NCI-H1092 (cell line): ENCODE data around the gene CBARP.

Experiments used
- DNase-seq: peaks from one replicate; lab custom pipeline; 2025; lab: John Stamatoyannopoulos, UW

Gene CBARP

DNA sequence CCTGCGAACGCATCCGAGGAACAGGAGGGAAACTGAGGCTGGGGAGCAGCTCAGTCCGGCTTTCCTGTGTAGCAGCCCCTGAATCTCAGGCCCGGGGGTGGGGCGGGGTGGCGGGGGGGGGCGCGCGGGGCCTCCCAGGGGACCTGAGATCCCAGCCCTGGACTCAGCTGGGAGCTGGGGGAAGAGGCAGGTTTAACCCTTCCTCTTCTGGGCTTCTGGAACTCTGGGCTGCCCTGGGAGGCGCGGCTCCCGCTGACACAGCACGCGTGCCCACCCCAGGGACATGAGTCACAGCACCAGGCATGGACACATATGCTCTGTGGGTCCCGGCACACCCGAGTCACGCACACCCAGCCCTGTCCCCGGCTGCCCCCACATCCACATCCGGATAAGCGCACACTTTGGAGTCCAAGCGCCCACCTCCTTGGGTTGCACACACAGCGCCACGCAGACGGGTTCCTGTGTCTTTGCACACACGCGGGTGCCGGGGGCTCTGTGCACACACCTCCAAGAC, 27.9 kb upstream of the CBARP start:
- DNase-seq = no peak

DNA sequence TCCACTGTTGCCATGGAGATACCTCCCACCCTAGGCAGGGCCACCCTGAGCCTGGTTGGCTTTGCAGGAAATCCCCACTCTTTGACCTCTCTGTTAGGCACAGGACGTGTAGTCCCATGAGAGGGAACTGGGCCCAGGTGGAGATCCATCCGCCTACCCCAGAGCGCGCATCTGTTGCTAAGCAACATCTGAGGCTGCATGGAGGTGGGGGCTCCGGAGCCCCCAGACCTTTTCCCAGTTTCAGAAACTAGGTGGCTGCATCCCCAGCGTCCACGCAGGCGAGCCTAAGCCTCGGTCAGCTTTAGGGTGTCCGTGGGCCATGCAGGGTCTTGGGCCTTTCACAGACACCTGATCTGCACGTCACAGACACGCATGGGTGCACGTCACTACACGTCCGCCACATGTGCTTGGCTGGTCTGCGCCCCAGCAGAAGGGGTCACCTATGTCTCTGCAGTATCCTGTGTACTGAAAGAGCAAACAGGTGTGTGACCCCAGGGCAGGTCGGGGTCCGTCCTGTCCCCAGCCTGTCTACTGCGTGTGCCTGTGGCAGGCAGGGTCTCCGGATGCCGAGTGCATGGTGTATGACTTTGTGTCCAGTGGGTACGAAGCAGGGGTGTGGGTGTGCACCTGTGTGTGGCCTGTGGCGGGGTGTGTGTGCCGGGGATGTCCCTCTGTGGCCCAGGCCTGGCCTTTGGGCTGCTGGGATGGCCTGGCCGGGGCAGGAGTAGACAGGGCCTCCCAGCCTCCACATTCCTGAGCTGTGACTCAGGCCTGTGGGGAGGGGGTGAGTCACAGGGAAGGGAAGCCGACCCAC, 27.2 kb upstream of the CBARP start:
- no peak for DNase-seq

- DNase-seq = no peak
Observed at GRCh38 chr19:1263188-1263587, 25.4 kb upstream of the CBARP start.

DNA sequence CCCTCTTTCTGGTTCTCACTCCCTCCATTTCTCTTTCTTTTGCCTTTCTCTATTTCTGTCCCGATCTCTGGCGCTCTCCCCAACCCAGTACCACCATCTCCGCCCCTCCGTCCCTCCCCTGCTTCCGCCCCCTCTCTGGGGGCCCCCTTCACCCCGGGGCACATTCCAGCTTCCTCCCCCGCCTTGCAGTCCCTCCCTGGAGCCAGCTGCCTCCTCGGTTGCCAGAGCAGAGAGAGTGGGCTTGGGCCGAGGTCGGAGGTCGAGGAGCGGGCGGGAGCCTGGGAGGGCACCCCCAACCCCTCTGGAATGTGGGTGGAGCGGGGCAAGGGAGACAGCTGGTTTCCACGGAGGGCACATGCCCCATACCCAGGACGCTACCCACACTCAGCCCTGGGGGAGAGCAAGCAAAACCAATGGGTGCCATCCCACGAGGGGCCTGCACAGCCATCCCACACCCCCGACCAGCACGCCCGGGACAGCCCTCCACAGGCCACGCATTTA, 24.9 kb upstream of the CBARP start:
- DNase-seq = no peak

GRCh38 chr19:1261798-1262622, 24.2 kb upstream of the CBARP start:
- no peak for DNase-seq

DNA sequence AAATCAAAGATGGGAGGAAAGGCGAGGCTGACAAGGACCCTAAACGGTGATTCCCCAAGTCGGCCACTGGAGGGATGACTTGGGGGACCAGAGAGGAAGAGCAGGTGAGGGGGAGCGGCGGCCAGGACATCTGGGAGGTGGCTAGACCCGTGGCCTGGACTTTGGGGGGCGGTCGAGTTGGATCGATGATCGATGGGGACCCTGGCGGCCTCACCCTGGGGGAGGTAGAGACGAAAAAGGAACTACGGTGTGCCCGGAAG, 23.7 kb upstream of the CBARP start:
- DNase-seq = no peak

GRCh38 chr19:1260749-1261537, 23.1 kb upstream of the CBARP start:
- peak; percentile 94 for DNase-seq

DNA sequence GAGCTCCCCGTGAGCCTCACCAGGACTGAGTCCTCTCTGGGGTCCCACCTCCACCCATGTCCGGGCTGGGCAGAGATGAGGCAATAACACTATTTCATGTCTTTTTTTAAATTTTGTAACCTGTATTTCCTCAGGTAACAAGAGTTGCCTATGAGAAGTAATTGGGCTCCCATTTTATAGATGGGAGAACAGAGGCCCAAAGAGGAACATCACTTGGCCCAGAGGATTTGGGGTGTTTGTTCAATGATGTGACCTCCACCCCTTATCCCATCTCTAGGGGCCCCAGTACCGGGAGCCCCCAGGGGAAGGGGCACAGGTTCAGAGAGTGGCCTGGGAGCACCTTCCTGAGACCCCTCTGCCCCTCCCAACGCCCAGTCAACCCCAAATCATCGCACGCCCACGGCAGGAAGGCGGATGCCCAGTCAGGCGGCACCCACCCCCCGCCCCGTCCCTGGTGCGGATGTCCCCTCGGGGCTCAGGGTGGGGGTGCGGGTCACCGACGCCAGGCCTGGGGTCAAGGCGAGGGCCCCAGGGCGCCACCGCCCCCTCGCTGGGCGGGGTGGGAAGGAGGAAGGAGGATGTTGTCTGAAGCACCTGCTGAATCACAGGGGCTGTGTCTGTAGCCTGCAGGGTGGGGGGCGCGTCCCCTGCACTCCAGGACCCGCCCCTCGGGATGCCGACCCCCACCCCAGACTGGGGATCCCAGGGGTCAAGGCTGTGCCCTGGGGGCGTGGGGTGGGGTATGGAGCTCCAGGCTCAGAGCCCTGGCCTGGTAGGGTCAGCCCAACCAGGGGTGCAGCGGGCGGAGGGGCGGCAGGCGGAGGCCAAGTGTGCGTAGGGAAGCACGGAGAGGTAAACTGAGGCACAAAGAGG, 22.3 kb upstream of the CBARP start:
- no peak for DNase-seq

DNA sequence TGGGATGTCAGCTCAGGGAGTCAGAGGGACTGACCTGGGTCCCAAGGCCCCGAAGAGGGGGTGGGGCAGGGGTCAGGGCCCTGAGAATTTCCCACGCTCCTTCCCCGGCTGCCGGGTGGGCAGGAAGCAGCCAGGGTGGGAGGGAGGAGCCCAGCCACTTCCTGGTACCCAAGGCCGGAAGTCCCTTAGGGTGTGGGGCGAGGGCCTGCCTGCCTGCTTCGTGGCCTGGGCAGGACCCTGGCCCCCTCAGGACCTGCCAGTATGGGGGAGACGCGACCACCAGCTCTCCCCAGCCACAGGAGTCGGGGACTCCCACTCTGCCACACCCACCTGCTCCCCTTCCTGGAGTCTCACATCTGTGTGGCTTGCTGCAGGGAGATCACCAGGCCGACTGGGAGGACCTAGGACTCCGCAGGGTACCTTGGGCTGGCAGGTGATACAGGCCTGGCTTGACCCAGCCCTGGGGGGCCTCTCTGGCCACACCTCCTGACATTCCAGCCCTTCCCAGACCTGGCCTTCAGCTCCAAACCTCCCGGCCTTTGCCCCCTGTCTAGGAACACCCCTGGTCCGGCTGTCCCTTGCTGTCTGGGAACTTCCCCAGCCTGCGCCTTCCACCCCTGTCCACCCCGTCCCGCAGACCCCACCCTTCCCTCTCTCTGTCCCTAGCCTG, 21.5 kb upstream of the CBARP start:
- no peak for DNase-seq

DNA sequence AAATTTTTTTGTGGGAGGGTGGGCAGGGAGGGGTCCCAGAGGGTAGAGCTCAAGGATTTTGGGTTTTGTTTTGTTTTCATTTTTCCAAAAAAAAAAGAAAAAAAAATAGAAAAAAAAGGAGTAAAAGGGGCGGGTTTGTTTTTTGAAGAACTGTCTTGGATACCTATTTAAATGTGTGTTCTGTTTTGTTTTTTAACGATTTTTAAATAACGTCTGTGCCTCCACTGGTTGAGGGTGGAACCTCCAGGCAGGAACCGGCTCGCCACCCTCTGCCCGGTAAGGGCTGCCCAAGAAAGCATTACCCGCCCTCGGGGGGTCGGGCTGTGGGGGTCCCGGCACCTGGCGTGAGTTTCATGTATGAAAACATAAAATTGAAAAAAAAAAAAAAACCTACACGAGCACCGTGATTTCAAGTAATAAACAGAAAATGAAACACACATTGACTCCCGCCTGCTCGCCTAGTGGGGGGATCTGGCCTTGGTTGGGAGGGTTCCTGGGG, 21.0 kb upstream of the CBARP start:
- no peak for DNase-seq

- no peak for DNase-seq
Observed at GRCh38 chr19:1258163-1258492, 20.3 kb upstream of the CBARP start.

DNA sequence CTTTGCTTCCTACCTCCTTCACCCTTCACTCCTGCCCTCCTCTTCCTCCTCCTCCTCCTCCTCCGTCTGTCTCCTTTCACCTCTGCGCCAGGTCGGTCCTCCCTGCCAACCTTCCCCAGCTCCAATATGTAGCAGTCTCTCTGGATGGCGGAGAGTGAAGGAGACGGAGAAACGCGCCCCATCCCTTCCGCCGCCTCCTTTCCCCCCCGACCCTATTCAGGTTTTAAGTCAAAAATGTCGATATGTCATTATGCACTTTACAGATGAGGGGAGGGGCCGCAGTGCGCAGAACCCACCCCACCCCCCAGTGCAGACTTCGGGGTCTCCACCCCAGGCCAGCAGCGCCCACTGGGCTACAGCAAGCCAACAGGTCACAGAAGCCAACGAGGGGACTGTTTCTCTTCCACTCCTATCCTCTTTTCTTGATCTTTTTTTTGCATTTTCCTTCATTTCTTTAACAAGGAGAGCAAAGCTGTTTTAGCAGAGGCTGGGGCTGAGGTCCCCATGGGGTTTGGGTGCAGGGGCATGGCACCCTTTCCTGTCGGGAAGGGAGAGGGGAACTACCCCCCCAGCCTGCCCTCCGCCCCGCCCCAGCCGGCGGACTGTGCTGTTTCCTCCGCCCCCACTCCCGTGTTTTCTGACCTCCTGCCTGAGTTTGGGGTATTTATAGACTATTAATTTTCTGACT, 19.8 kb upstream of the CBARP start:
- no peak for DNase-seq

DNA sequence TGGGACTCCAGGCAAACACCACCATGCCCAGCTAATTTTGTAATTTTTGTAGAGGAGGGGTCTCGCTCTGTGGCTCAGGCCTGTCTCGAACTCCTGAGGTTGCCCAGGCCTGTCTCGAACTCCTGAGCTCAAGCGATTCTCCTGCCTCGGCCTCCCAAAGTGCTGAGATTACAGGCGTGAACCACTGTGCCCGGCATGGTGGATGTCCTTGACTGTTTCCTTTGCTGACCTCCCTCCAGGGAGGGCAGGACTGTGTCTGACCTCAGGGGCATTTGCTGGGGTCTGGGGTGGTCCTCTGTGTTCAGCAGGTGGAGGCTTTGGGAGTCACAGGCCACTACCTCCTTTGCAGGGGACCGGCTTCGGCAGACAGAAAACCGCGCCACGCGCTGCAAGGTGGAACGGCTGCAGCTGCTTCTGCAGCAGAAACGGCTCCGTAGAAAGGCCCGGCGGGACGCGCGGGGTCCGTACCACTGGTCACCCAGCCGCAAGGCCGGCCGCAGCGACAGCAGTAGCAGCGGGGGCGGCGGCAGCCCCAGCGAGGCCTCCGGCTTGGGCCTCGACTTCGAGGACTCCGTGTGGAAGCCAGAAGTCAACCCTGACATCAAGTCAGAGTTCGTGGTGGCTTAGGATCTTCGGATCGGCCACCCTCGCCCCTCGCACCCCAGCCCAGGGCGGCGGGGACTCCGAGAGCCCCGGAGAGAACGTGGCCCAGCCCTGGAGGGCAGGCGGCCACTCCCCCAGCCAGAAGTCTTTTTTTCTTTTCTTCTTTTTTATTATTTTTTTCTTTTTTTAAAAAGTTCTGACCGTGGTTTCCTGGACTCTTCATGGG, 19.1 kb upstream of the CBARP start:
- no peak for DNase-seq

- no peak for DNase-seq
Observed at GRCh38 chr19:1255186-1256161, 17.7 kb upstream of the CBARP start.

DNA sequence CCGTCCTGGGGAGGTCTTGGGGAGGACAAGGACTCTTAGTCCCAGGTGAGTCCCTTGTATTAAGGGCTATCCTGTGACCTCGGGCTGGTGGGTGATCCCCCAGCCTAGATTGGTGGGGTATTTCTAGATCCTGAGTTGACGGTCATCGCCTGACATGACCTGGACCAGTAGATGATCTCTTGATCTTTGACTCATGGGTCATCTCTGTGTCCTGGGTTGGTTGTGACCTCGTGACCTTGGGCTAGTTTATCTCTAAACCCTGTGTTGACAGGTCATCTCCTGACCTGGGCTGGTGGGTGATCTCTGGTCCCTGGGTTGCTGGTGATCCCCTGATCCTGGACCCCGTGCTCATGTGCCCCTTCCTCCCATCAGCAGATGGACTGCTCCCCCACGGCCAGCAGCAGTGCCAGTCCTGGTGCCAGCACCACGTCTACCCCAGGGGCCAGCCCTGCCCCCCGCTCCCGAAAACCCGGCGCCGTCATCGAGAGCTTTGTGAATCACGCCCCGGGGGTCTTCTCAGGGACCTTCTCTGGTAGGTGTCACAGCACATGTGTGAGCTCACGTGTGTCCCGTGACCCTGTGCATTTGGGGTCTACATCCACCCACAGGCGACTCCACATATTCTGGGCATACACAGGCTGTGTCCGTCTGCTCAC, 16.9 kb upstream of the CBARP start:
- DNase-seq = no peak

- DNase-seq = no peak
Observed at GRCh38 chr19:1254081-1254527, 16.3 kb upstream of the CBARP start.

DNA sequence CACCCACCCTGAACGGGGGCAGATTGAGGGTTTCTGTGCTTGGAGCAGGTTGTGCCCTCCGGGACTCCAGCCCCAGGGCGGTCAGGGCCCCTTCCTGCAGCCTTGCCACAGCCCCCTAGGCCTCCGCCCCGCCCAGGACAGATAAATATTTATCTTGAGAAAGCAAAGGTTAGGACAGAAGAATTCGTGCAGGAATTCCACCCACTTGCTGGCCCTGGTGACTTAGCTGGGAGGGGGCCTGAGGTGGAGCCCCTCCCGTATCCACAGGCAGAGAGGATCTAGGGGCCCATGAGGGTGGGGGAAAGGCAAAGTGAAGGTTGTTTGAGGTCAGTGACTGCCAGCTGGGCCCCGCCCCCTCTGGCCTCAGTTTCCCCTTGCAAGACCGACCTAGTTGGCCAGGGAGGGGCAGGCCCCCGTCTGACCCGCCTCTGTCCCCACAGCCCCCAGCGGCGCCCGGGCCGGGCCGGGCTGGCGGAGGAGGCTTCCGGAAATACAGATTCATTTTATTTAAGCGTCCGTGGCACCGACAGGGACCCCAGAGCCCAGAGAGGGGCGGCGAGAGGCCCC, 15.8 kb upstream of the CBARP start:
- no peak for DNase-seq
